Stimulated activated CD8-positive, alpha-beta memory T cell treated with anti-CD3 and anti-CD28 coated beads, Interleukin-4, amount 100 ng/mL, for 24 hours (primary cell): ENCODE results near the gene RABGGTA.

Experiments
- DNase-seq: peaks from one replicate; pipeline ENCODE4 v3.0.0-alpha.2; 2020; ENCODE audit warnings: low read depth

Gene RABGGTA

GRCh38 chr14:24279301-24280186, 8.1 kb upstream of the RABGGTA start:
- no peak for DNase-seq

GRCh38 chr14:24278424-24278823, 7.0 kb upstream of the RABGGTA start:
- no peak for DNase-seq

- DNase-seq, result no peak
Observed at GRCh38 chr14:24277606-24278321, 6.4 kb upstream of the RABGGTA start.

- DNase-seq, result no peak
Observed at GRCh38 chr14:24277071-24277470, 5.7 kb upstream of the RABGGTA start.

DNA sequence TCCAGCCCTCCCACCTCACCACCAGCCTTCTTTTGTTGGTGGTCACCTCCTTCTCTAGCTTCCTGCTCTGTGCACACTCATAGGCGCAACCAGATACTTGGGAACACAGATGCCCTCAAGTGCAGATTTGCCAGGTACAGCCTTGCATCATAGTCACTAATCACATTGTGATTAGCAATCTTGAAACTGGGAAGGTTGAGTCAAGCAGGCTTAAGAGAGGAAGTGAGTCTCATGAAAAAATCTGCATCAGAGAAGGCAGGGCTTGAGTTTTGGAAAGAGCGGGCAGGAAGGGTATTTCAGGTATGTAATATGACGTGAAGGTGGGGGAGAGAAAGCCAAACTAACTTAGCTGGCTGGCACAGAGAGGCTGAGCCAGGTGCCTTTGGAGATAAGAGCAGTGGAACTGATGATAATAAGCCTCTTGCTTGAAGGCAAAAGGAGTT, 2.7 kb upstream of the RABGGTA start:
- DNase-seq, result no peak

DNA sequence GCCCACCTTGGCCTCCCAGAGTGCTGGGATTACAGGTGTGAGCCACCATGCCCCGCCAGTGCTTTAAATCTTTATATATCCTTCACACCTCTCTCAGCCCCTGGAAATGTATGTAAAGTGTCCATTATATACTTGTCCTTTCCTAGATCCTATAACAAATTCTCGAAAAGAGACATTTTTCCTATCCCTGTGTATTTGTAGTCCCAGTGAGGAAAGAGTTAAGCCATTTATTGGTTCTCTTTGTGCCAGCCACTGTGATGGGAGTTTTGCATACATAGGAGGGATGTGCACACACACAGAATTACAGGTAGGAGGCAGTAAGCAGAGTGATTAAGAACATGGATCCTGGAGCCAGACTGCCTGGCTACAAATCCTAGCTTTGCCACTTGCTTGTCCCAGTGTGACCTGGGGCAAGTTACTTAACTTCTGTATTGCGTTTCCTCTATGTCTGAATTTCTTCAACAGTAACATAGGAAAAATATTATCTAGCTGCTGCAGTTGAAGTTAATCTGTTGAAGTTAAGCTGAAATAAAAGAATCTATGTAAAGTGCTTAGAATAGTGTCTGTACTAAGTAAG, 2.1 kb upstream of the RABGGTA start:
- no peak for DNase-seq

- DNase-seq, result no peak
Observed at GRCh38 chr14:24272467-24272866, 1.1 kb upstream of the RABGGTA start.

GRCh38 chr14:24271834-24272263, 452 bp upstream of the RABGGTA start:
- DNase-seq, result no peak

DNA sequence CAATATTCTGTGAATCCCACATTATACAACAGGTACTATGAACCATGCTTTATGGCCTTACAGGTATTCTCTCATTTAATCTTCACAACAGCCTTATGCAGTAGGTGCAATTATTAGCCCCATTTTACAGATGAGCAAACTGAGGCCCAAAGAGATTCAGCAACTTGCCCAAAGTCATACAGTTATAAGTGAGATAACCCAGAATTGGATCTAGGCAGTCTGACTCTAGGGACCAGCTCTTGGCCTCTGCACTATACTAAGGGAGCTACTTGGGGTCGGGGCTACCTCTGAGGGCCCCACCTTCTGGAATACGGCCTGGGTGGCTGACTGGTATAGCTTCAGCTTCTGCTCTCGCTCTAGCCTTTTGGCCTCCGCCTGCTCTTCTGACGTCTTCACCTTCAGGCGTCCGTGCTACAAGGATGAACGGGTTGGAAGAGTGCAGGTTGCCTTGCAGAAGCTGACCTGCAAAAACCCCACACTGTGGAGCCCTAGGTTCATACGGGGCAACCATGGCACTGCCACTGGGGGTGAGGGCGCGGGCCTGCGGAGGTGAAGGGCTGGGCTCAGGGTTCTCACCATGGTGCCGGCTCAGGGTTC, 762 bp downstream of the RABGGTA start:
- DNase-seq, result no peak

- no peak for DNase-seq
Observed at GRCh38 chr14:24269910-24270536, 1.4 kb downstream of the RABGGTA start.

GRCh38 chr14:24269368-24269767, 2.0 kb downstream of the RABGGTA start:
- no peak for DNase-seq

DNA sequence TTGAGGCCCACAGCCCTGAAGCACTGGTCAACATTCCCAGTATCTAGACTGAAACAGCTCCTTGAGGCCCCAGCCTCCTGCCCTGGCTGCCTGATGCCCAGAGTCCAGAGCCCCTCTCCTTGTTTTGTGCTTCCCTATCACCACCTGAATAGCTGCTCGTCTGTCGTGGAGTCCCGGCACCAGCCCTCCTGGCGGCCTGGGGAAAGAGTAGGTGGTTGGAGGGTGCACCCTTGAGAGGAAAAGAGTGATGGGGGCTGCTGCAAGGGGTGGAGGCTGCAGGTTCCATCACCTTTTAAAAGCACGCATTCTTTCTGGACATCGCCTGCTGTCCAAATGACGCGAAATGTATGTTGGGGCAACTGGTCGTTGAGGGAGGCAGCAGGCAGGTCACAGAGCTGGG, 3.2 kb downstream of the RABGGTA start:
- DNase-seq, result no peak

DNA sequence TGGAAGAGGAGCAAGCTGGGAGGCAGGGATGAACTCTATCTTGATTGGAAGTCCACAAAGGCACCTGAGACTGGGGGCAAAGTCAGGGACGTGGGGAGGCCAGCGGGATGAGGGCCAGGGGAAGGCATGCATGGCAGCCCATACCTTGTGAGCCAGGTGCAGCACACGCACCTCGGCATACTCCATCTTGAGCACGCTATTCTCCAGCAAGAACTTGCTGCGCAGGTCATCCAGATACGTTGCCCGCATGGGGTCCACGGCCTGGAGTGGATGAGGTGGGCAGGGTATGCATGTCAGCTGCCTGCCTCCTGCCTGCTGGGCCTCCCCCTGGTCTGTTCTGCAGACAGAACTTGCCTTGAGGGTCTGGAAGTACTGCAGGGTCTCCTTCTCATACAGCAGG, 3.9 kb downstream of the RABGGTA start:
- DNase-seq, result no peak

GRCh38 chr14:24266344-24267244, 4.8 kb downstream of the RABGGTA start:
- no peak for DNase-seq

- DNase-seq, result no peak
Observed at GRCh38 chr14:24264298-24264697, 7.1 kb downstream of the RABGGTA start.

- DNase-seq, result no peak
Observed at GRCh38 chr14:24263848-24264247, 7.5 kb downstream of the RABGGTA start.

DNA sequence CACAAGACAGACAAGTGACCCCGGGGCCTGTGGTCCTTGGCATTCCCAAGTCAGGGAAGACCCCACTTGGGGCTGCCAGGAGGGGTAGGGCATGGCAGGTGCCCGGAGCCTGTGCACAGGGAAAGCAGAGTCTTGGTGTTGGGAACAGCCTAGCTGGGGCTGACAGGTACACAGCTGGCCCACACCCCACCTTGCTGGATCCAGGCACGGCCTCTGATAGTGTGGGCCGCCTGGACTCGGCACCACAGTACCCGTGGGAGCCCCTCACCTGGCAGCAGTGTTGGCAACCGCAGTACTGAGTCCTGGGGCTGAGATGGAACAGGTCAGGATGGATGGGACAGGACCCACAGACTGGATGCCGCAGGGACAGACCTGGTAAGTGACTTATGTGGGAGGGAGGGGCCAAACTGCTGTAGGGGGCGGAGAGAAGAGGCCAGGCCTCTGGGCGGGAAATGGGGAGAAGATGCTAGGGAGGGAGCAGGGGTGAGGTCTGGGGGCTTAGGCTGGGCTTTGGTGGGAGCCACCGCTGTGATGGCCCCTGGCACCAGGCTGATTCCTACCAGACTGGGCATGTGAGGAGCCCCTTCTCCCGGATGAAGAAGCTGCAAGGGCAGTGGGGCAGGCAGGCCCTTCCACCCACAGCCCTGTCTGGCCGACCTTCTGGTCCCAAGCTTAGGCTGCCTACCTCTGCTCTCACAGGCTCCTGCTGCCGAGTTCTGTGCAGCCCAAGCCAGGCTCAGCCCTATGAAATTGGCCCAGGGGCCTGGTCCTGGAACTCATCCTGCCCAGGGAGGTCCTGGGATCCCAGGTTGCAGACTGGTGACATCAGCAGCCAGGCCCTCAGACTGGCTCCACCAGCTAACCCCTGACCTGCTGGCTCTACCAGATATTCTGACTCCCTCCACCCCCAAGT, 8.3 kb downstream of the RABGGTA start, which contains the start of gene TGM1:
TGM1 (minus strand) TSS at position 357 of the 913 bp plus-strand sequence. CDS start 825 bp downstream, outside the sequence.
- DNase-seq, result no peak

- DNase-seq, result no peak
Observed at GRCh38 chr14:24261969-24262327, 9.4 kb downstream of the RABGGTA start.

GRCh38 chr14:24261256-24261968, 10.0 kb downstream of the RABGGTA start:
- no peak for DNase-seq
